NCI-H1417 treated with DMSO at 0.1 percent for 48 hours (cell line): ENCODE measurements around the gene NHERF2.

Experiments used
- DNase-seq: peaks from one replicate; lab custom pipeline; 2025; lab: John Stamatoyannopoulos, UW

The NHERF2 gene

GRCh38 chr16:2083409-2083808 lies 56.7 kb downstream of the NHERF2 start:
- DNase-seq = no peak

GRCh38 chr16:2083876-2084780 lies 57.4 kb downstream of the NHERF2 start:
- no peak for DNase-seq

GRCh38 chr16:2084895-2085625 lies 58.4 kb downstream of the NHERF2 start:
- DNase-seq = no peak

GRCh38 chr16:2085669-2086068 lies 59.0 kb downstream of the NHERF2 start:
- no peak for DNase-seq

- DNase-seq = no peak
Measured at GRCh38 chr16:2086106-2086742, 59.5 kb downstream of the NHERF2 start.

GRCh38 chr16:2086812-2087747 lies 60.4 kb downstream of the NHERF2 start:
- no peak for DNase-seq

GRCh38 chr16:2087748-2088631 lies 61.3 kb downstream of the NHERF2 start:
- DNase-seq = no peak
